GM18502 (cell line): ENCODE results near the gene HSPA4L.

Experiments
- ATAC-seq: cut with Tn5 transposase; IDR thresholded peaks from one replicate; pipeline ENCODE4 v1.9.1; 2021; ENCODE audit warnings: mild to moderate bottlenecking; ENCODE audit not compliant: unreplicated experiment, poor library complexity

The HSPA4L gene

DNA sequence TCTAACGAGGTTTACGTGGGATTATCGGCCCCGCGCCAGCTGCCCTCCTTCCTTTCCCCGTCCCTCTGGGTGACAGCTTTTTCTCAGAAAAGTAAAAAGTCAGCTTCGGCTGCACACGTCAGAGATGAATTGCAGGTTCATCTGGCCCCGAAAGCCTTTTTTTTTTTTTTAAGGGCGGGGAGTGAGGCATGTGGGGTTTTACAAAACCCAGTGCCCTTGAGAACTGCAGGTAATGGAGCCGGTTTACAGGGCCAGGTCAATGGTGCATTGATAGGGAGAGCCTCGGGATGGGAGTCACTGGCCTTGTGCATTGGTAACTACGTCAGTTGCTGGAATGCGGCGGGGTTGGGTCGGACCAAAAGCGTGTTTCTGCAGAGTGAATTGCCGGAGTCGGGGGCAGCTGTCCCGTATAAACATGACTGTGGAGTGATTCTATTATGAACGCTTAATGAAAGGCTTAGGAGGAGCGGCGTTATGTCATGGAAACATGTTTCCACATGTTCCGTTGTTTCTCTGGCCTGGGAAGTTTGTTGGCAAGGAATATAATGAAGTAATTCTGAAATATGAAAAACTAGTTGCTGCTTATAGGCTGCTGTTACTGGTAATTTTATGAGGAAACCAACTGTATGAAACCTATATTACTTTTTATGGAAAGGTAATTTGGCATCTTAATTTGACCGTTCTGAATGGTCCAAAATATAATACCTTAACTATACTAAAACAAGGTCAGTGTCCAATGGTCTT is 1.1 kb downstream of the HSPA4L start:
- no peak for ATAC-seq

DNA sequence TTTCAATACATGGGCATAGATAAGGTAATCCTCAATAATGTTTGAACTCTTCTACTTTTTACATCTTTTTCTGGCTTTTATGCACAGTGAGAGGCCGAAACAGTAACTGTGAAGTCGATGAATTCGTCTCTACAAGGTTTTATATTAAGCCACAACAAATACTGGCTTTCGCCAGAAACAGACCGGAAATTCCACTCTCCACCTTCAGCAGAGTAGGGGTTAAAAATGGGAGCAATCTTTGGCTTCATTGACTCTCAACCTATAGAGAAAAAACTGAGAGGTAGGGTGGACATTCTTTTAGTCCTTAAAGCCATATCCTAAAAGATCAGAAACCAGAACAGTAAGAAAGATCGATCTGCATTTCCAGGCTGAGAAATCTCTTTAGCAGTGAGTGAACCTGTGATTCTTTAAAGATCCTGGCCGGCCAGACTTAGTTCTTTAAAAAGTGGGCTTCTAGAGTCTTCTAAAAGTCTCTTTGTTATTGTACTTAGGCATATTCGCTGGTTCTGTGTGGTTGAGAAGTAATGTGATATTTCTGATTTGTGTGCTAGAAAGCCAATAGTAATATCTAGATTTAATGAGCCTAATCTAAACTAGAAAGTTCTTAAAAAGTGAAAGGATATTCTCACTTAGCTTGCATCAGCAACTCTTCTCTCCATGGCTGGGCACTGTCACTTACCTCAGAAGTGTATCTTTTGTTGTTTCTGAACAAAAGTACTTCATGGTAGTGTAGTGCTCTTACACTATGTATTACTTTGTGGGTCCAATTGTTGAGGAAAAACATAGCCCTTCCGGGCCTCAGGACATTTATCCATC is 2.0 kb downstream of the HSPA4L start:
- no peak for ATAC-seq

DNA sequence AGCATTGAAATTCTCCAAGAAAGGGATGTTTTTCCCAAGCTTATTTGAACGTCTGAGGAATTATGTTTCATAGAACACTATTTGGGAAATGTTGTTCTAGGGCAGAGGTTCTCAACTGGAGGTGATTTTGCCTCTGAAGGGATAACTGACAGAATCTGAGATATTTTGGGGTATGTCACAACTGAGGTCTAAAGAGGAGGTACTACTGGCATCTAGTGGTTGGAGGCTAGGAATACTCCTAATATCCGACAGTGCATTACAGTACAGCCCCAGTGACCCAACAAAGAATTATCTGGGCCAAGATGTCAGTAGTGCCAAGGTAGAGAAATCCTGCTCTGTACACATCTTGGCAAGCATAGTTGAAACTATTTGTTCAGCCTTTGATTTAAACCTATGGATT is 6.4 kb downstream of the HSPA4L start:
- ATAC-seq, result peak; percentile 69

- ATAC-seq, result no peak
Observed at GRCh38 chr4:127791391-127791790, 9.3 kb downstream of the HSPA4L start.

DNA sequence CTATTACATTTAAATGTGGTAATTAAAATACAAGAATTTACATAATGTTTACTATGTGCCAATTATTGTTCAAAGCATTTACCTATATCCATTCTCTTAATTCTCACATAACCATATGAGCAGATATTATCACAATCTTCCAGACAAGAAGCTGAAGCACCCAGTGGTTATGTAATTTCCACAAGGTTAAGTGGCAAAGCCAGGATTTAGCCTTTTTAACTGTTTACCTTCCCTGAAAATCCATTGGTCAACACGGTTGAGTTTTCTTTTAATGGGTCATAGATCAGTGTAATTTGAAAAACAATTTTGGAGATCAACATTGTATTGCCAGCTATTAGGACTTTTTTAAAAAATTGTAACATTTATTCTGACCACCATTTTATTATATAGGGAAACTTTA is 11.4 kb downstream of the HSPA4L start:
- ATAC-seq, result no peak

DNA sequence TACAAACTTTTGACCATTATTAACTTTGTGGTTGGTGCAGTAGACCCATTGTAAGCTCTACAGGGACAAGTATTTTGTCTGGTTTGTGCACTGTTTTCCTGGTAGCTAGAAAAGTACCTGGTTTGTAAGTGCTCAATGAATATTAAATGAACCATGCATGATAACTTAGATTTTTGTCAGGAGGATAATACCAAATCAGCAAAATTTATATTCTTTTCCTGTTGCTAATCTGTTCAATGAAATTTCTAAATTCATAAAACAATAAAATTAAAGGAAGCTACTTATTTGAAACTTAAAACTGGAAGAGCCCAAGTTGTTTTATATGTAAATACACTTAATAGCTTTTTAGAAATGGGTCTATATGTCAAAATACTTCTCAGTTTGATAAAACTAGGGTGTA is 17.6 kb downstream of the HSPA4L start:
- ATAC-seq, result no peak

- no peak for ATAC-seq
Observed at GRCh38 chr4:127809173-127809800, 27.2 kb downstream of the HSPA4L start.

GRCh38 chr4:127810551-127810950 is 28.4 kb downstream of the HSPA4L start:
- ATAC-seq, result no peak

DNA sequence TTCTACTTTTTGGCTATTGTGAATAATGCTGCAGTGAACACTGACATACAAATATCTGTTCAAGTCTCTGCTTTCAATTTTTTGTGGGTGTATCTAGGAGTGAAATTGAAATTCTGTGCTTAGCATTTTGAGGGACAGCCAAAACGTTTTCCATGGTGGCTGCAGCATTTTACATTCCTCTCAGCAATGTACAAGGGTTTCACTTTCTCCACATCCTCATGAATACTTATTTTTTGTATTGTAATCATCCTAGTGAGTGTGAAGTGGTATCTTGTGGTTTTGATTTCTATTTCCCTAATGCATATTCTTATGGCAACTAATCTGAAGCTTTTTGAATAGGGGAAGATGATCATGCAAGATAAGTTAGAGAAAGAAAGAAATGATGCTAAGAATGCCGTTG is 40.3 kb downstream of the HSPA4L start:
- no peak for ATAC-seq

GRCh38 chr4:127828121-127828520 is 46.0 kb downstream of the HSPA4L start:
- ATAC-seq, result no peak

DNA sequence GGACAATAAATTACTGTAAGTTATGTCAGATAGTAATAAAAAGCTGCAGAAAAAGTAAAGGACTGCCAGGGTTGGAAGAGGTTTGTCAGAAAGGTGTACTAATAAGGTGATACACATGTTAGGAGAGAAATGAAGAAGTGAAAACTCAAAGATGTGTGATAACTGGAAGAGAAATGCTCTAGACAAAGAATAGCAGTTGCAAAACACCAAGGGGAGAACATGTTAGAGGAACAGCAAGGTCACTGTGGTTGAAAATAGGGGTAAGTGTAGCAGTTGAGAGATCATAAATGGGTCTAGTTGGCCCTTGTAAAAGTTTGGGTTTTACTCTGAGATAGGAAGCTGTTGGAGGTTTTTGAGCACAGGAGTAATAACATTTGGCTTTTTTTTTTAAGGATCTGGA is 46.9 kb downstream of the HSPA4L start:
- ATAC-seq, result peak; percentile 88

DNA sequence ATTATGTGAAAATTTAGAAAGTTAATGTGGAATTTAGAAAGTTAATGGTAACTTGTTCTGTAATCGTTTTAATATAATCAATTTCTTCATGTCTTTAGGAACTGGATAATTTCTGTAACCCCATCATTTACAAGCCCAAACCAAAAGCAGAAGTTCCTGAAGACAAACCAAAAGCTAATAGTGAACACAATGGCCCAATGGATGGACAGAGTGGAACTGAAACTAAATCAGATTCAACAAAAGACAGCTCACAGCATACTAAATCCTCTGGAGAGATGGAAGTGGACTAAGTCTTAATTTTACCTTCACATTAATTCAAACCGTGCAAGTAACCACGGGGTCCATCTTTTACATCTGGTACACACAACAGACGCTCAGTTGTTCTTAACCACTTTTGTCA is 50.5 kb downstream of the HSPA4L start:
- ATAC-seq, result peak; percentile 79

- no peak for ATAC-seq
Observed at GRCh38 chr4:127843704-127844600, 61.8 kb downstream of the HSPA4L start.

- no peak for ATAC-seq
Observed at GRCh38 chr4:127844601-127845116, 62.5 kb downstream of the HSPA4L start.

GRCh38 chr4:127846061-127846460 is 63.9 kb downstream of the HSPA4L start:
- ATAC-seq, result no peak

DNA sequence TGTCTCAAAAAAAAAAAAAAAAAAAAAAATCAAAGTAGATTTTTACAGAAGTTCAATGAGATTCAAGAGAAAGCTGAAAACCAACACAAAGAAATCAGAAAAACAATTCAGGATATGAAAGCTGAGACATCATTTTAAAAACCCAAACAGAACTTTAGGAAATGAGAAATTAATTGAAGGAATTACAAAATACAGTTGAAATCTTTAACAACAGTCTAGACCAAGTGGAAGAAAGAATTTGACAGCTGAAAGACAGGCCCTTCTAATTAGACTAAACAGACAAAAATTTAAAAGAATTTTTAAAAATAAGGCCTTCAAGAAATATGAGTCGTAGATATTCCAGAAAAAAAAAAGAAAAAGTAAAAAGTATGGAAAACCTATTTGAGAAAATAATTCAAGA is 64.6 kb downstream of the HSPA4L start:
- ATAC-seq, result no peak

DNA sequence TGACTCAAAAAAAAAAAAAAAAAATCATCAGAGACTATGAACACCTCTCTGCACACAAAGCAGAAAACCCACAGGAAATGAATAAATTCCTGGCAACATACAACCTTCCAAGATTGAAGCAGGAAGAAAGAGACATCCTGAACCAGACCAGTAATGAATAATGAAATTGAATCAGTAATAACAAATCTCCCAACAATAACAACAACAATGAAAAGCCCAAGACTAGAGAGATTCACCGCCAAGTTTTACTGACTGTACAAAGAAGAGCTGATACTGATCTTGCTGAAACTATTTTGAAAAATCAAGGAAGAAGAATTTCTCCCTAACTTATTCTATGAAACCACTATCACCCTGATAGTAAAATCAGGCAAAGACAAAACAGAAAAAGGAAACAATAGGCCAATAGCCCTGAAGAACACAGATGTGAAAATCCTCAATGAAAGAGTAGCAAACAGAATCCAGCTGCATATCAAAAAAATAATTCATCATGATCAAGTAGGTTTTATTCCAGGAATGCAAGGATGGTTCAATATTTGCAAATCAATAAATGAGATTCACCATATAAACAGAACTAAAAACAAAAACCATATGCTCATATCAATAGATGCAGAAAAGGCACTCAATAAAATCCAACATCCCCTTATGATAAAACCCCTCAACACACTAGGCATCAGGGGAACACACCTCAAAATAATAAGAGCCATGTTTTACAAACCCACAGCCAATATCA is 67.5 kb downstream of the HSPA4L start:
- no peak for ATAC-seq

GRCh38 chr4:127852661-127853060 is 70.5 kb downstream of the HSPA4L start:
- no peak for ATAC-seq

DNA sequence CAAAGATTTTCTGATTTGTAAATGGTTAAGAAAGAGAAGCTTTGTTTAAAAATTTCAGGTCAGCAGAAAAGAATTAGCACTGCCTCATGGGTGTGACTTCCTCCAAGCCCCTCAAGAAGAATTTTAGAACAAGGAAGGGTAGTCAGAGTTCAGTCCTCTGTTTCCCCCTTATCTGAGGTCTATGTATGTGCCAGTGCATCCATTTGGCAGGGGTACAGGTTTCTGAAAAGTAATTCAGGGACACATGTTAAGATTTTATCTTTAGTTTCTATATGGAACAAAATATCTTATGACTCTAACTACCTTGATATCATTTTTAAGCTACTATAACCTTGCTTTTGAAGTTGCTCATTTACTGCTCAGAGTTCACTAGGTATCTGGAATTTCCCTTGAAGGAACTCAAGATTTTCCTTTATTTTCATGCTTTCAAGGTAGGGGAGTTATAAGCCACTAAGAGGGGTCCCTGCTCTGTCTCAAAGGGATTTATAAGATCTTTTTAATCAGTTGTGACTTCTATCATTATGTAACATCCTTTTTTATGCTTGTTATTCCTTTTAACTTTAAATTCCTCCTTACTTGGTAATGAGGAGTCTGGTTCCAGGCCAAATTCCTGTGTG is 74.2 kb downstream of the HSPA4L start:
- peak; percentile 30 for ATAC-seq
